ENCODE results near the gene PLCB4. TPM values are rescaled to one million over a fixed set of nuclear protein-coding genes. Genes with fewer than 3 reads are reported as not detected.
"Not testable (repeated sequence)": the region's sequence is repeated elsewhere in the genome, so short reads cannot be mapped to it uniquely, and the experiment has no call there.

PLCB4 gene
- polyA plus RNA-seq, 3 donors, result 11.6 to 15.1 (median 14.9) TPM

DNA sequence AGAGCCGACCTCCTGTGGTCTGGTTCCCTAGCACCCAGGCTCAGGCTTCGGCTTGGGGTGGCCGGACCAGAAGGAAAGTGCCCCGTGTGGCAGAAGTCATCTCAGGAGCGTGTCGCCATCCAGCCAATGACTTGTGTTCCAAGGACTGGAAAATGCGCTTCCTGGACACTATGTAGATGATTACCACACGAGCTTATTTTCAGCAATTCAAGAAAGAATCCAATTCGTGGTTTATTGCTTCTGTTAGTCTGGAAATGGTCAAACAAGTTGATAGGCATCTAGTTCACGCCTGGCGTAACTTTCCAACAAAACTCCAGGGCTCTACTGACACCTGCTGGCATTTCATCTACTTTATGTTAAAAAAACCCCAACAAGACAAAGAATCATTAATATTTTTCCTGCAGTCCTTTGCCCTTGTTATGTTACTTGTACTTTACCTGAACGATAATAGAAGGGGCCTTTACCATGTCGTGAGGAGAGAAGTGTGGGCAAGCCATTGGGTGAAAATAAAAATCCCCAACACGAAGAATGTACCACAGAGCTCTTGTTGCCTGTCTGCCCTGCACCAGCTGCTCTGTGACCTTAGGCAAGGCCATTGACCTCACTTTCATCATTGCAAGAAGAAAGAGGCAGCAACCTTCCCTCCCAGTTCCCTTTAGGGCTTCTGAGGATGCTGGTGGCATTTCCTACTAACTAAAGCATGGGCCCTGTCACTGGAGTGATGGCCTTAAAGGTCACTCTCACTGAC lies 290.8 kb downstream of the PLCB4 start:
- peak; percentile 57 for DNase-seq

DNA sequence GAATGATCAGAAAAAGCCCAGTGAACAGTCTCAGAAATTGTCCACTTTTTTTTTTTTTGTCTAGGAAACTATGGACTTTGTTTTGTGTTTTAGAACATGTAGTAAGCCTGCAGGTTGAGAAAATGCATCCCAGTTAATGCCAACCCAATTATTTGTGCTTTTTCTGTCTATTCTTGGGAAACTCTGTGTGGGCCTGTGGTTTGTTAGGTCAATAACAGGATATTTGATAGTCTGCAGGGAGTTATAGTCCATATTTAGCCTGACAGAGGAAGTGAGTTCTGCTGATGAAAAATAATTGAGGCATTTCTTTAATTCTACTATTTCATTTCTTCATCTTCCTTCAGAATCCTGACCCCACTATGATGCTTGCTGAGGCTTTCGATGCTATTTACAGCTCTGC lies 291.5 kb downstream of the PLCB4 start:
- DNase-seq, result no peak

DNA sequence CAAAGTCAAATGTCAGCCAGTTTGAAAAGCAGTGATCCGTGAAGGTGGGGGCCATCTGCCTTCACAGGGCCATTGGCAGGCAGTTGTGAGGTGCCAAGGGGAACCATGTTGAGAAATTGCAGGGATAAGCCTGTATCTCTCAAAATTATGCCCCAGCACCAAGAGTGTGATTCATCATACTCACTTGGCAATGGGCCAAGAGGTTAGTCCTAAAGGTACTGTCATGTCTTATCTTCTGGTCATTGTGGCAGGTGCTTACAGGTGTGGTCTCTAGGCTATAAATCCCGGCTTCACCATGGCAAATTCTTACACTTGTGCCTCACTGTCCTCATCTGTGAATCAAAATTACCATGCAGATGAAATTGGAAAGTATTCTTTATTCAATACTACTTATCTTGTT lies 294.8 kb downstream of the PLCB4 start:
- no peak for DNase-seq

DNA sequence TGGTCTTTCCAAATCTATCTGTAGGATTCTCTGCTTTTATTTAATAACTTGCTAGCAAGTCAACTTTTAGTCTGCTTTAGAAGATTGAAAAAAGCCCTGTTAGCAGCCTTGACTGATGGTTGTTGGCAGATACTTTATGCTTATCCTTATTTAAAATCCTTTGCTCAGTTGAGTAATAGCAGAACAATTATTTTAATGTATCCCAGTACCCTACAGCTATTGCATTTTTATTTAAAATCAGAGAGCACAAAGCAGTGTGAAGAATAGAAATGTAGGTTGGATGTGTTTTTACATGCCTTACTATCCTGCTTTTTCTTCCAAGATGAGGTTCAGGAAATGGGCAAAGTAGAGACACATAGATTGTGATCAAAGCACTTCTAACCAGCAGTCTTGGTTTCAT lies 298.4 kb downstream of the PLCB4 start:
- DNase-seq, result no peak

DNA sequence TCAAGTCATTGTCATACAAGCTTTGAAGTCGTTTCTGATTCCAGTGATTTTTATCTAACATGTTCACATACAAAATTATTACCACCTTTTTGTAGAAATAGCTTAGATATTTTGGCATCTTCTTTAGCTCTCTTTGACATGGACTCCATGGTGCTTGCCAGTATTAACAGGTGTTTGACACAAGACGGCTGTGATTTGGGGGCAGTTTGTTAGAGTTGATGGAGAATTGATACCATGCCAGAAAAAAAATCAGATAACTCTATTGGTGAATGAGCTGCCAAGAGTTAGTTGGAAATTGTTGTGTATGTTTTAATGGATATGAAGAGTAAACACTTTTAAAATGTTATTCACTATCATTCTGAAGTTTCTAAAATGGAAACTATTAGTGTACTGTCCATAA lies 298.9 kb downstream of the PLCB4 start:
- no peak for DNase-seq

DNA sequence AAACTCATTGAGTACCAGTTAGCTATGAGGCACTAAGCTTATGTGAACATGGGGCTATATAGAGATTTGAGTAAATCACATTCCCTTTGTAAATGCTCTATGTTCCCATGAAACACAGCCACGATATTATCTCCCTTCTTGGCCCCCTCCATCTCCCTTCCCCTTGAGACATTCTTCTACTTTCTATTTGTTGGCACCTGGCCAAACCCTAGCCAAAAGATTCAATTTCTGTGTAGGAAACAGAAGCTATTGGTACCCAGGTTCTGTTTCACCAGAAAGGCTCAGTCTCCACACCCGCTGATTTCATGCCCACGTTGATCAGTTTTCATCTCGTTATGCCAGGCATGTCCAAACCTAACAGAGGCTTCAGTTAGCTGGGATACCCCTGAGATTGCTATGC lies 300.0 kb downstream of the PLCB4 start:
- DNase-seq, result no peak

DNA sequence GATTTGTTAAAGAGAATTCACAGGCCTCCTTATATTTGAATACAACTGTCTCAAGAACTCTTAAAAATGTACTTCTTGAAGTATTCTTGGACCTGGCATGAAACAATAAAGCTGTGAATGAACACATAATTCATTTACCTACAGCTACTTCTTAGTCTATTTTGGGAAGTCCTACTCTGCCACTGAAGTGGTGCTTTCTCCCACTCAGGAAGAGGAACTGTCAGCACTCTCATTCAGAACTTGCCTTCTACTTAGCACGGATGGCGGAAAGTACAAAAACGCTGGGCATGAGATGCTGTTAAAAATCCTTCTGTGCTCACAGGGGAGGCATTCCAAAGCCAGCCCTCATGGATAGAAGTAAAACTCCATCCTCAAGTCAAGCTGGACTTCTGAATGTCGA lies 300.7 kb downstream of the PLCB4 start:
- DNase-seq, result no peak

DNA sequence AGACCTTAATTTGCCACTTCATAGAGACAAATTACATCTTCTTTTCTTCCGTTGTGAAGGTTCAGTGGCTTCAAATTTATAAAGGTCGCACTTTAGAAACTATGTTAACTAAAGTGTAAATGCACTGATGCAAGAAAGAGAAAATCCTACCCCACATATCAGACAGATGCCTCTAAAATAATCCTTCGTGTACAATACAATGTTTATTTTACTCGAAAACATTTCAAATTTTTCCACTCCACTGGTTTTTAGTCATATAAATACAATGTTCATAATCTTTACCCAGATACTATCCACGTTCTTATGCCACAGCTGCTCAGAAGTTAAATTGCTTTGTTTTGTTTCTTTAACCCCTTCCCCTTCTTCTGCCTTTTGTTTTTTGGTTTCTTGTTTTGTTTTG lies 305.2 kb downstream of the PLCB4 start:
- no peak for DNase-seq

DNA sequence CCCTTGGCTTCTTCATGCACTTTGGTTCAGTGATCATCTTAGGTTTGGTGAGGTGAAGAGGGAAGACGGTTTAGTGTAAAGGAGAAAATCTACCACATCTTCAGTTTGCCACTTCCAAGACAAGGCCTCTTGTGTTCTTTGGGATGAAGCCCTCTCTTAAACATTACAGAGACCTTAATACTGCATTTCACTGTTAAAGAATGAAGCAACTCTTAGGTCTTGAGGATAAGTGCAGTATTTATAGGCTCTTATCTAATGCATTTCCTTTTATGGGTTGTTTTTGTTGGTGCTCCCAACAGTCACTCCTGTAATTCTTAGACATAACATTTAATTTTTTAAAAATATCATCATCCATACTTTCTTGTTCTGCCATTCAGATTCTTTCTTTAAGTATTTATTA lies 305.6 kb downstream of the PLCB4 start:
- DNase-seq, result no peak

DNA sequence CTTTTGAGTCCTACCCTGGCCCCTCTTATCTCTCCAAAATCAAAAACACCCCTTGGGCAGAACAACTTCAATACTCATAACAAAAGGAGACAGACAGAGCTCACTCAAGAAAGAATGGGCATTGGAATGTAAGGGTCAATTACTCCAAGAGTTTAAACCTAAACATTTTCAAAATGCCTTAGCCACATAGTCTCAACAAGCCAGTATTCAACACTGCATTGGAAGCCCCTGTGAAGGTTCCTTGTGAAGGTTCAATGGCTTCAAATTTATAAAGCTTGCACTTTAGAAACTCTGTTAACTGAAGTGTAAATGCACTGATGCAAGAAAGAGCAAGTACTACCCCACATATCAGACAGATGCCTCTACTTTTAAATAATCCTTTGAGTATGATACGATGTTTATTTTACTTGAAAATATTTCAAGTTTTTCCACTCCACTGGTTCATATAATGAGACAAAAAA lies 306.4 kb downstream of the PLCB4 start:
- DNase-seq, result no peak

DNA sequence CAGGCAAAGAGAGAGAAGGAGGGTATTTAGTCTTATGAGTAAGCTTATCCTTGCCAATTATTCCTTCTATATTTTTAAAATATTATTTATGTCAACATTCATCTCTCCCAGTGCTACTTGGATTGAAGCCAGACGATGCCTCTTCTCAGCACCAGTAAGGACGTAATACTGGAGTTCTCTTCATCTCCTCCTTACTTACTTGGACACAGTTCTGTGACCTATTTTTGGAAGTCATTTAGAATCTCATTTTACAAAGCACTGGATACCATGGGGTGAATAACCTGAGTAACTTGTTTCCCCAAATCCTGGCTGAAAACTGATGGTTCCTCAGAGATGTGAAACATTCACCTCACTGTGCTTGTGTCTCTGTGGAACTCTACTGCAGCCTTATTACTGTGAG lies 308.1 kb downstream of the PLCB4 start:
- DNase-seq, result no peak

DNA sequence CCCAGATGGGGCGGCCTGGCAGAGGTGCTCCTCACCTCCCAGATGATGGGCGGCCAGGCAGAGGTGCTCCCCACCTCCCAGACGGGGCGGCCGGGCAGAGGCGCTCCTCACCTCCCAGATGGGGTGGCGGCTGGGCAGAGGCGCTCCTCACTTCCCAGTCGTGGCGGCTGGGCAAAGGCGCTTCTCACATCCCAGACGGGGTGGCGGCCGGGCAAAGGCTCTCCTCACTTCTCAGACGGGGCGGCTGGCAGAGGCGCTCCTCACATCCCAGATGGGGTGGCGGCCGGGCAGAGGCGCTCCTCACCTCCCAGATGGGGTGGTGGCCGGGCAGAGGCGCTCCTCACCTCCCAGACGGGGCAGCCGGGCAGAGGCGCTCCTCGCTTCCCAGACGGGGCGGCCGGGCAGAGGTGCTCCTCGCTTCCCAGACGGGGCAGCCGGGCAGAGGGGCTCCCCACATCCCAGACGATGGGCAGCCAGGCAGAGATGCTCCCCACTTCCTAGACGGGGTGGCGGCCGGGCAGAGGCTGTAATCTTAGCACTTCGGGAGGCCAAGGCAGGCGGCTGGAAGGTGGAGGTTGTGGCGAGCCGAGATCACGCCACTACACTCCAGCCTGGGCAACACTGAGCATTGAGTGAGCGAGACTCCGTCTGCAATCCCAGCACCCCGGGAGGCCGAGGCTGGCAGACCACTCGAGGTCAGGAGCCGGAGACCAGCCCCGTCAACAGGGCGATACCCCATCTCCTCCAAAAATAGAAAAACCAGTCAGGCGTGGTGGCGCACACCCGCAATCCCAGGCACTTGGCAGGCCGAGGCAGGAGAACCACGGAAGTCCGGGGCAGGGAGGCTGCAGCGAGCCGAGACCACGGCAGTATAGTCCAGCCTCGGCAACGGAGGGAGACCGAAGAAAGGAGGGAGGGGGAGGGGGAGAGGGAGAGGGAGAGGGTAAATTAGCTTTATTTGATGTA lies 316.7 kb downstream of the PLCB4 start:
- not testable (repeated sequence) for DNase-seq

DNA sequence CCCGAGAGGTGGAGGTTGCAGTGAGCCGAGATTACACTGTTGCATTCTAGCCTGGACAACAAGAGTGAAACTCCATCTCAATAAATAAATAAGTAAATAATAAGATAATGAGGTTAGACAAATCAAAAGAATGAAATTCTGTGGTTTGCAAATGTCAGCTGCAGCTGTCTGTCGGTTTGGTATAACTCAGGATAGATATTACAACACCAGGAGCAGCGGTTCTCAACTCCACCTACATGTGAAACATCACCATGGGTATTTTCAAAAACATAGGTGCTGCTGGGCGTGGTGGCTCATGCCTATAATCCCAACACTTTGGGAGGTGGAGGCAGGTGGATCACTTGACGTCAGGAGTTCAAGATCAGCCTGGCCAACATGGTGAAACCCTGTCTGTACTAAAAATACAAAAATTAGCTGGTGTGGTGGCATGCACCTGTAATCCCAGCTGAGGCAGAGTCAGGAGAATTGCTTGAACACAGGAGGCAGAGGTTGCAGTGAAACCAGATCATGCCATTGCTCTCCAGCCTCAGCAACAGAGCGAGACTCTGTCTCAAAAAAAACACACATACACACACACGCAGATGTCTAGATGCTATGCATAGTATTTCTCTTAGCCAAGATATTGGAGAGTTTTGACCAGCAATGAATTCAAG lies 319.4 kb downstream of the PLCB4 start:
- DNase-seq, result no peak

DNA sequence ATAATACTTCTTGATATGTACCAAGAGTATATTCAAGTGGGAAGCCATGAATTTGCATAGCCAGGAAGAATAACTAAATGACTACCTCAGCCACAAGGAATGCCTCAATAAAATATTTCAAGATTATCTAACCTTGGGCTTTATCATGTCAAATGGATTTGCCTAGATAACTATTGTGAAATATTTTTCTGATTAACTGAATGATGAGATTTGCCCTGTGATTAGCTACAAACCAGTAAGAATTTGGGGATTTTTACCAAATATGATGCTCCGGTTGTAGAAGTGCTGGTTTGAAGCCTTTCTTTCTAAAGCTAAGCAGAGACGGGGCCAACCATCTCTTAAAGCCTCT lies 319.9 kb downstream of the PLCB4 start:
- DNase-seq, result no peak

DNA sequence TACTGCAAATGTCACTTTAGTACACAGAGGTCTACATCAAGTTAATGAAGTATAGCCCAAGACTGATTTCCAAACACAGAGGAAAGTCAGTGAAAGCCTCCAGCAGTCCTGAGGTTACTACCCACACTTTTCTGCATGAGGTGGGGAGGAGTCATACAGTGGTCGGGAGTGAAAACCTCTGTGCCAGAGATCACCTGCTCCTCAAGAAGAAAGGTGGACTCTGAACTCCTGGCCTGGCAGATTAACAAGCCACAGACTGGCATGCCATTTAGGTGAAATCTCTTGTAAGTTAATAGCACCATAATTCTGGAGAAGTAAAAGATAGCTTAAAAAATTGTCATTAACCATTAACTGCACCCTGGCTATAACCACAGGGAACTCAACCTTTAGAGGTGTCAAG lies 320.5 kb downstream of the PLCB4 start:
- DNase-seq, result no peak

DNA sequence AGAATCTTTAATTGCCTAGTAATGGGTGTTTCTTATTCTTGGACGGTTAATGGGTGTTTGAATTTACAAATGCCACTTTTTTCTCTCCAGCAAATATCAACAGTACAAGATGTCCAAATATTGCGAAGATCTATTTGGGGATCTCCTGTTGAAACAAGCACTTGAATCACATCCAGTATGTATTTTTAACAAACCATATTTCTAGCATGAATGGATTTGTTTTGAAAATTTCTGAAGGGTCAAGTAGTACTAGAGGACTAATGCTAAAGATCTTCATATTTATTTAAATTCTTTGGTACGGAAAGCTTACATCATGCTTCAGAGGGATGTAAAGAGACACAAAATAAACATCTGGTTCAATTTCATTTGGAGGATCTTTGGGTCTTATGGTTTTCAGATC lies 321.6 kb downstream of the PLCB4 start:
- no peak for DNase-seq

DNA sequence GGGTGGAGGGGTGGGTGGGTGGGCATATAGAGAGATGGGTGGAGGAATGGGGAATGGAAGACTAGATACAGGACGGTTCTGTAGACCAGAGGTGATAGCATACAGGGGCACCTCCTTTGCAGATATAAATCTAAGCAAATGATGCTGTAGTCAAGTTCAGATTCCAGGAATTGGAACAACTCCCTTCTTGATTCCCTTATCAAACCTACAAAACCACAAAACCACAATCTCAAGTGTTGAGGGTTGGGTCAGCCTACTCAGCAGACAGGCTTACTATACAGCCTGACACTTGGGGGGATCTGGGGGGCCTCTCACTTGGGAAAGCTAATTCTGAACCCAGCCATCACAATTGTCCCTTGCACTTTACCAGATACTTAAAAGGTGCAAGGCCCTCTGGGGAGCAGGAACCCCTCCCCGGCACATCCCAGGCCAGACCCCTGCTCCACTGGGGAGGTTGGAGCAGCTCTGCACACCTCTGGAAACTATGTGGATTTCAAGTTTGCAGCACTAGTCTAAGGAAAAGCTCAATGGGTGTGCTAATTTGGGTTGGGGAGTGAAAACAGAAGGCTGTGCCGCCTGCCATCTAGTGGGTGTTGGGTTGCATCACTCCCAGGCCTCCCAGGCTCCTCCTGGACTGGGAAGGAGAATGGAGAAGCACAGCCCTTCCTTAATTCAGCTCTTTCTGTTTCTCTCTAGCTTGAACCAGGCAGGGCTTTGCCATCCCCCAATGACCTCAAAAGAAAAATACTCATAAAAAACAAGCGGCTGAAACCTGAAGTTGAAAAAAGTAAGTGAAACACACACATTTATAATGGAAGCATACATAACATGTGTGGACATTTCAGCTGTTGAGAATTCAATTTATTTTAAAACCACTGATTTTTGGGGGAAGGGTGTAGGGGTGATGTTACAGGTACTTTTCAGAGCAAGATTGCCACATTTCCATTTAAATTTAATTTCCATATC lies 324.3 kb downstream of the PLCB4 start:
- DNase-seq, result peak; percentile 57

DNA sequence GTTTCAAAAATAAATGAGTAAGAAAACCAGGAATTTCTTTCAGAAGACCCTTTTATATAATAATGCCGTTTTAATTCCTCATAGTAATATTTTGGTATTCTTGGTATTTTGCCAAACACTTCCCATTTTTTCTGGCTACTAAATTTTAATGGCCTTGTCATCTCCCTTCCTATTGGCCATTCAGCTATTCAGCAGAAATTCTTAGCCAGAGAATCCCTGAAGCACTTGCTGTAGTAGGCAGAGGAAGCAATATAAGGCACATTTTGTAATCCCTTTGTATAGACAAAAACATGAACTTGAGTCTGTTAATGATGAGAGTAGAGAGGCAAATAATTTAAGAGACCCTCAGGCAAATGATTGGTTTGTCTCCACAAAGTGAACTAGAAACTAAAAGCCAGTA lies 327.1 kb downstream of the PLCB4 start:
- no peak for DNase-seq

DNA sequence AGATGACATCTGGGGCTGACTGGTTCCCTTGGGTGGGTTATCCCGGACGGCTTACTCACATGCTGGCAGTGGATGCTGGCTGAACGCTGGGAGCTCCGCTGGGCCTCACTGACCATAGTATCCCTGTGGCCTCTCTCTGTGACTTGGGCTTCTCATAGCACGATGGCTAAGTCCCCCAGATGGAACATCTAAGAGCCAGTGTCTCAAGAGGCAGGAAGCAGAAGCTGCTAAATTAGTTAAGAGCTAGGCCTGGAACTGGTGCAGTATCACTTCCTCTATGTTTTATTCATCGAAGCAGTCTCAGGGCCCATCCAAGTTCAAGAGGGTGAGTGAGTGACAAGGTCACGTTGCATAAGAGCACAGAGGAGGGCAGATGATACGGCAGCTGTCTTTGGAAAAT lies 329.0 kb downstream of the PLCB4 start:
- DNase-seq, result no peak

DNA sequence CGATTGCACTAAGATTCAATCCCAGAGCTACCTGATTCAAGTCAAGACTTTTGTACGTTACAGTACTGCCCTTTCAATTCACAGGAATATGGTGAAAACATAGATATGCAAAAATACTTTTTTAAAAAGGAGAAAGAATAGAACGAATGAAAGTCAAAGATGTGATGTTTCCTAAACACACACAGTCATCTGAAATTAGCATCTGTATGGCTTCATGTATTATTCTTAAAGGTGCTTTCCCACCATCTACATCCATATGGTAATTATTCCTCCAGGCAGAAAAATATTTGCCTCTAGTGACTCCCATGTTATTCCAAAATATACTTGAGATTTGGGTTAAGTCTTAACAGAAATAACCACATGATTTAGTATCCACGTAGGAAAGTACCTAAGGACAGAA lies 330.0 kb downstream of the PLCB4 start:
- no peak for DNase-seq

DNA sequence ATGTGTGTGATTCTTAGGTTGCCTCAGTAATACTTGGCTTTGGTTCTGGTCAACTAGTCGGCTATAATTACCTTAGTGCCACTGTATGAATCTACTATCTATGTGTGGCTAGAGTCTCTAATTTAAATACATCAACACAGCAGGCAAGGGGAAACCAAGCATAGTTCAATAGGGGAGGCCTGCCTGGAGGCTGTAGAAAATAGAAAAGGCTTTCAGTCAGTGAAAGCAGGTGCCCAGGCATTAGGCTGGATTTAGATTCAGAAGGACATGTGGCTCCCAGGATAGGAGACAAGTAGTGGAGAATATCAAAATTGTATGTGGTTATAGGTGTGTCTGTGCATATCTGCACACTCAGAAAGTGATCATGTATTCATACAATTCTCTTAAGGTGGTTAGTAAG lies 330.4 kb downstream of the PLCB4 start:
- DNase-seq, result no peak
